Measurements from ENCODE around the gene LRP5.
A peak's percentile ranks its signal among the peaks of the same experiment; 100 is the strongest.

Gene LRP5

DNA sequence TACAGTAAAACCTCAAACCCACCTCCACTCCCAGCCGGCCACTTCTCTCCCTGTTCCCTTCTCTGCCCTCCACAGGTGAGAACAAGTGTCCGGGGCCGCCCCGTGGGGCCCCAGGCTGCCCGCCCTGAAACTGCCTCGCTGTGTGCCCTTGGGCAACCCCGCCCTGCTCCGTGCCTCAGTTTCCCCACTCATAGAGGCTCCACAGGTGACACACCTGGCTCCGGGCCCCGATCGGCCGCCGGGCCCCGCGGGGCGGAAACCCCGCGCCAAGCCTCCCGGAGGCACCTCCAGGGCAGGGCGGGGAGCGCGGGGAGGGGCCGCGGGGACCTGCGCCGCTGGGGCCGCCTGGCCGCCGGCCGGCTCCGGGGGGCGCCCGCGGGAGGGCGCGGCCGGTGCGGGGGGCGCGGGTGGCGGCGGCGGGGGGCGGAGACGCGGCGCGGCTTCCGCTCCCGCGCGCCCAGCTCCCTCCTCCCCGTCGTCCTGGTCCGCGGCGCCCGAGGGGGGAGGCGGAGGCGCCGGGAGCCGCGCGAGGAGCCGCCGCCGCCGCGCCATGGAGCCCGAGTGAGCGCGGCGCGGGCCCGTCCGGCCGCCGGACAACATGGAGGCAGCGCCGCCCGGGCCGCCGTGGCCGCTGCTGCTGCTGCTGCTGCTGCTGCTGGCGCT is at the start of gene LRP5:
Gene LRP5 (plus strand): TSS at position 475 of the 663 bp plus-strand sequence. CDS start 124 bp downstream, at position 599.
- DNase-seq, result no peak

DNA sequence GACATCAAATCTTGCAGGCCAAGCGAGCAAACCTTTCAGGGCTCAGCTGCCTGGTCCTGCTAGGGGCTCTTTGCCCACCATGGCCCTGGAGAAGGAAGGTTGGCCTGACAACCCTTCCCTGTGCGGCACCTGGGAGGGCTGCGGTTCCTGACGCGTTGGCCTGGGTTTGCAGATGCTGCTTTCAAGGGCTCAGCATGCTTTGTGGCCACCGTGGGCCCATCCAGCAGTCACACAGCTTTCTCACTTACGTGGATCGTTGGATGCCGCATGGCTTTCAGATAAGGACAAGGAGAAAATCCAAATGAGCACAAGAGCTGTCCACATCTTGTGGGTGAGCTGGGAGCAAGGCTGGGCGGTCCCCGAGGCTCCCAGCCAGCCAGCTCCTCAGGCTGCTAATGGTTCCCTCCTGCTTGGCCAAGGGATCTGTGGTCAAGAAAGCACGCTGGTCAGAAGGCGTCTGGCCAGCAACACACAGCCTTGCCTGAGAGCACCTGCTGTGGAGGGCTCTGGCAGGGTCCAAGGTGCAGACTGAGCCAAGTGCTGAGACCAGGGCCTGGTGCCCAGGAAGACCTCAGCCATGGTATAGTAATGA is 48.9 kb upstream of the LRP5 start:
- no peak for DNase-seq

DNA sequence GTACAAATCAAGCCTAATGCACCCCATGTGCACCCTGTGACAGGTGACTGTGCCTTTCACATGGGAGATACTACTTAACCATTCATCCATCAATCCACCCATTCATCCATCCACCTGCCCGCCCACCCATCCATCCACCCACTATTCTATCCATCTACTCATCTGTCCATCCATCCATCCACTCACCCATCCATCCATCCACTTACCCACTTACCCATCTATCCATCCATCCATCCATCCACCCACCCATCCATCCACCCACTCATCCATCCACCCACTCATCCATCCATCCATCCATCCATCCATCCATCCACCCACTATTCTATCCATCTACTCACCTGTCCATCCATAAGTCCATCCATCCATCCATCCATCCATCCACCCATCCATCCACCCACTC is 48.1 kb upstream of the LRP5 start:
- no peak for DNase-seq

DNA sequence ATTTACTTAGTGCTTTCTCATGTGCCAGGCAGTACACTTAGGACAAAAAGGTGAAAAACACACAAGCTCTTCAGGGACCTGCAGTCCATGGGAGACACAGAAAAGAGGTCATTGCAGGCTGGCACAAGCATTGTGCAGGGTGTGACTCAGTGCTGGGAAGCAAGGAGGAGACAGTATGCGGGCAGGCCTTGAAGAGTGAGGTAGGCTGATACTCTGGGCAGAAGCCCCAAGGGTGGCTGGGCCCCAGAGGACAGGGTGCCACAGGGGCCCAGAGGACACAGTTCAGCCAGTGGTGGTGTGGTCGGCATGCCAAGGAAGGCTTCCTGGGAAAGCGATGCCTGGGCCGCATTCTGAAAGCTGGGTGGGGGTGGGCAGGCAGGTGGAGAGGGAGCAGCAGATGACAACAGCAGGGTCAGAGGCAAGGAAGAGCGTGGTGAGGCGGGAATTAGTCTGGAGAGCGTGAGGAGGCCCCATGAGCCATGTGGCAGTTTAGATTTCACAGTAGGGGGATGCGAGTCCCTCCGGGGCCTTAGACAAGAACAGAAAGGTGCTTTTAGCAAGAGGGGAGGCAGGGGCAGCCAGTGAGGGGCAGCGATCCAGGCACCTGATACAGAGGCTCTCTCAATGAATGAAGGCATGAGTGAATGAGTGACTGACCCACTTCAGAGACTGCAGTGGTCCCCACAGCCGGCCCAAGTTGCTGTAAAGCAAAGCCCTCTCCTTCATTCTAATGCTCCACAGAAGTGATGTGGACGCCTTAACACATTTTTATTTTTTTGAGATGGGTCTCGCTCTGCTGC is 47.5 kb upstream of the LRP5 start:
- no peak for DNase-seq

DNA sequence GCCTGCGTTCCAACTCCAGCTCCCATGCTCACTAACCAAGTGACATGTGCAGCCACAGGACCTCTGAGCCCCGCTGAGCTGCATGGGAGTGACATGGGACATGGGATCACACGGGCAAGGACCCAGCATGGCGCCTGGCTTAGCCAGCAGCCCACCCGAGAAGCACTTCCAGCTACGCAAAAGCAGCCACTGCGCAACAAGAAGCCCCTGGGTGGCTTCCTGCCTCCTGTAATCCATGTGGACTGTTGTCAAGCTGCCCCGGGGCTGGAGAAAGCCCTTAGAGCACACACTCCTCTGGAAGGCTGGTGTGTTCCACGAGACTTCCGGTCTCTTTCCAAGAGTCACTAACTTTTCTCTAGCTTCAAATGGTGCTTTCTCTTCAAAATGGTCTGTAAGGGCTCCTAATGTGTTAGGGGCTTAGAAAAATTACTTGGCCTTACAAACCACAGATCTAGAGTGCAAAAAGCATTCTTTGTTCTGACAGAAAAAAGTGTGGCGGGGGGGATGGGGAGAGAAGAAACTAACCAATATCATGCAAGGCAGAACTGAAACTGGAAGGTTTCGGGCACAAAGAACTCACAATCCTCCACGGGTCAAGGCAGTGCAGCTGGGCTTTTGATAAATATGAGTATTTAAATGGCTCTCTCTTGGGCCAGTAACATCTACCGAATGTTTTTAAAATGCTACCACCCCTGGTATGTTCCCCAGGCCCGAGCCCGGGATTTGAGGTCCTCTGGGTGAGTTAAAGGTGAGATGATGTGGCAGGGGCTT is 46.1 kb upstream of the LRP5 start:
- no peak for DNase-seq

DNA sequence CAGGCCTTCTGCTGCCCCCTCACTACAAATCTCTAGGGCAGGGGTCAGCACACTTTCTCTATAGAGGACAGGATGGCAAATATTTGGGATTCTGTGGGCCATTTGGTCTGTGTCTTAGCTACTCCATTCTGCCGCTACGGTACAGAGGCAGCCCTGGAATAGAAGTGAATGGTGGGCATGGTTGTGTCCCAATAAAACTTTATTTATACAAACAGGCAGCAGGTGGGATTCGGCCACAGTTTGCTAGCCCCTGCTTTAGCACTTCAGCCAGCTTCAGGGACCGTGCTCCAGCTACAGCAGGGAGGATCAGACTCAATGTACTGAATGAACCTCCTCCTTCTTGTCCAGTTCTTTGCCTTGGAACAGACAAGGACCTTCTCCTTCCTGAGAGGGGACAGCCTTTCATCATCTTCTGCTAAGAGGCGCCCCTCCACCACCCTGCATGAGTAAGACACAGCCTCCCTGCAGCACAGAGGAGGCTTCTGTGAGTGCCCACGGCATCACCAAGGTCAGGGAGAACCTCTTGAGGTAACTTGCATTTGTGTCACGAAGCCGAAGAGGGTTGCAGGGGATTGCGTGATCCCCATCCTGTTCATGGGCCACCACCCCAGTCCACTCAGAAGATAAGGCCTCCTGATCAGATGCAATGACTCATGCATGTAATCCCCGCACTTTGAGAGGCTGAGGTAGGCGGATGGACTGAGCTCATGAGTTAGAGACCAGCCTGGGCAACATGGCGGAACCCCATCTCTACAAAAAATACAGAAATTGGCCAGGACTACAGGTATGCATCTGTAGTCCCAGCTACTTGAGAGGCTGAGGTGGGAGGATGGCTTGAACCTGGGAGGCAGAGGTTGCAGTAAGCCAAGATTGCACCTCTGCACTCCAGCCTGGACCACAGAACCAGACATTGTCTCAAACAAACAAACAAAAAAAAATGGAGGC is 45.2 kb upstream of the LRP5 start:
- DNase-seq, result no peak

DNA sequence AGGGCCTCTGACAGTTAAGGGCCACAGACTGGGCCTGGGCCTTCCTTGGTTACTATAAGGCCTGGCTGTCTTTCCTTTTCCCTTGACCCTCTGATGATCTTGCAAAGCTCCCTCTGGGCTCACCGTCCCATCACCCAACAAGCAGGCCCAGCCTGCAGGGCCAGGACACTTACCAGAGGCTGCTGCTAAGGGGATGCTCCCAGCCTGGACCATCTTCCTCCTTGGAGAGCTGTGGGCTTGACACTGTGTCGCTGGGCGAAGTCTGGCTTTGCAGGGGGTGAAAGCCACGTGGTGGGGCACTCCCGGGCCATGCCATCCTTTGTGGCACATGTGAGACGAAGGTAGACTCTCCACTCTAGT is 44.5 kb upstream of the LRP5 start:
- no peak for DNase-seq

DNA sequence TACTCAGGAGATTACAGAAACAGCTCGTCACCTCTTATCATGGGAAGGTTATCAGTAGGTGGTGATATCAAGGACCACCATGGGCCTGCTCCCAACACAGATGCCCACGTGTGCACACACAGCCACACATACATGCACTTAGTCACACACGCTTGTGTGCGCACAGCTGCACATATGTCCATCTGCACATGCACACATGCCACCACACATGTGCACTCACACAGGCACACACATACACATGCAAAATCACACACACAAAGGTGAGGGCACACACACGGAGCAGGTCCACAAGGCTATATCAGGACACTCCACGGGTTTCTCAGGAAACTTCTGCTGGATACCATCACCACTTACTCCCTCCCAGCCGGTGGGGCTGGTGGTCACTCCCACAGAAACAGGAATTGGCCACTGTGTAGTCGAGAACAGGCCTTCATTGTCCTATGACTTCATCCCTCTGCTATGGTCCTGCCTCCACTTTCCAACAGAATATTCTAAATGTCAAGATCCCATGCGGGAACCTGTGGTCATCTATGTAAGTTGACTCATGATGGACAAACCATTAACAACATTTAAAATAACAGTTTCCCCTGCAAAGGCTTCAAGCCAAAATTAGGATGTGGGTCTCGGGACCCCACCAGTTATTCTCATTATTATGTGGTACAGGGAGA is 42.8 kb upstream of the LRP5 start:
- DNase-seq, result no peak

DNA sequence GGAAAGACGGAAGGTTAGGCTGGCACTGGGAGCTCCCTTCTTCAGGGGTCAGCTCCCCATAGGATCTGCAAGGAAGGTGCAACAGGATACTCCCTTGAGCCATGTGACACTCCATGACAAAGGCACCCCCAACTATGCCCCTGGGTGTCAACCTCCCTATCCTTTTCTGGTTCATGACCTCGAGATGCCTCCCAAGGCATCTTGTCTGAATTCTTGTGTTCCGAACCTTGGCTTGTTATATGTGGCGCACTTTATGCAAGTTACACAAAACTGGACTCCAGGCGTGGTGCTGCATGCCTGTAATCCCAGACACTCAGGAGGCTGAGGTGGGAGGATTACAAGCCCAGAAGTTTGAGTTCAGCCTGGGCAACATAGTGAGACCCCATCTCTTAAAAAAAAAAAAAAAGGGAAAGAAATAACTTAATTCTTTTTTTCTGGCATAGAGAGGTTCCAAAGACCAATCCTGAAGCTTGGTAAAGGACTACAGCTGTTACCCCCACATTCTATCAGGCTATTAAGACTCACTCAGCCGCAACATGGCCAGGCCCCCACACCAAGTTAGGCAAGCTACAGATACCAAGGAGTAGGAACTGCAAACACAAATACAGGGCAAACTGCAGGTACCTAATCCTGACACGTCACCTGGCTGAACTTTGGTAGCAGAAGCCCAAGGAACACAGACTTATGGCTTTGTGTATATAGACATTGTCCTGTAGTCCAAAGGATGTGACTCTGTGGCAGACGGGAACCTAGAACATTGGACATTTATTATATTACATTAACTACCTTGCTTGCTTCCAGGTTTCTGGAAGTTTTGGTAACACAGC is 42.0 kb upstream of the LRP5 start:
- DNase-seq, result no peak

DNA sequence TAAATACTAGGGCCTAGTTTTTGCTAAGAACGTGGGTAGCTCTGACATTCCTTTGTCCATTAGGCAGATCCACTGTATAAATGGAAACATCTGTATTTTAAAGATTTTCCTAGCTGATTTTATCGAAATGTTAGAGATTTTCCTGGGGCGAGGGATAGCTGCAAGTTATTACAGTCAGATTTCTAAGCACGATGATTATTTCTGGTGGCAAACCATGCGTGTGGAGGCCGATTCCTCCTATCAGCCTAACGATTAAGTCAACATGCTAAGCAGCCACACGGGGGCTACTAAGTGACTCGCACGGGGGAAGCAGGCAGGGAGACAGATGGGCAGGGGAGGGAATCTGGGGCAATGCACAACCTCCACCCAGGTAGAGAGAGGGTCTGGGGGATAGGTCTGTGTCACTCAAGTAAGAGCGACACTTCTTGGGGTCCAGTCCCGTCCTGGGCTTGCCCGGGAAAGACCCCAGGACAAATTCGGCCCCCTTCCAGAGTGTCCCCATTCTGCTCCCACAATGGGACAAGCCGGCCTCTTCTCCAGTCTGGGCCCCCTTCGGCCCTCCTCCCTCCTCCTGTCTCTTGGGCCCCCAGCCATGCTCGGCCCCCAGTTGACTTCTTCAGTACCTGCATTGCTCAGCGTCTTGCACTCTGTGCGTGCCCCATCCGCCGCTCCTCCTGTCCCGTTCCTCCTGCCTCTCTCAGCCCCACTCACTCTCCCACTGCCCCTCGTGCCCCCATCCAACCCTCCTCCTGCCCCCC is 41.2 kb upstream of the LRP5 start:
- peak; percentile 26 for DNase-seq

DNA sequence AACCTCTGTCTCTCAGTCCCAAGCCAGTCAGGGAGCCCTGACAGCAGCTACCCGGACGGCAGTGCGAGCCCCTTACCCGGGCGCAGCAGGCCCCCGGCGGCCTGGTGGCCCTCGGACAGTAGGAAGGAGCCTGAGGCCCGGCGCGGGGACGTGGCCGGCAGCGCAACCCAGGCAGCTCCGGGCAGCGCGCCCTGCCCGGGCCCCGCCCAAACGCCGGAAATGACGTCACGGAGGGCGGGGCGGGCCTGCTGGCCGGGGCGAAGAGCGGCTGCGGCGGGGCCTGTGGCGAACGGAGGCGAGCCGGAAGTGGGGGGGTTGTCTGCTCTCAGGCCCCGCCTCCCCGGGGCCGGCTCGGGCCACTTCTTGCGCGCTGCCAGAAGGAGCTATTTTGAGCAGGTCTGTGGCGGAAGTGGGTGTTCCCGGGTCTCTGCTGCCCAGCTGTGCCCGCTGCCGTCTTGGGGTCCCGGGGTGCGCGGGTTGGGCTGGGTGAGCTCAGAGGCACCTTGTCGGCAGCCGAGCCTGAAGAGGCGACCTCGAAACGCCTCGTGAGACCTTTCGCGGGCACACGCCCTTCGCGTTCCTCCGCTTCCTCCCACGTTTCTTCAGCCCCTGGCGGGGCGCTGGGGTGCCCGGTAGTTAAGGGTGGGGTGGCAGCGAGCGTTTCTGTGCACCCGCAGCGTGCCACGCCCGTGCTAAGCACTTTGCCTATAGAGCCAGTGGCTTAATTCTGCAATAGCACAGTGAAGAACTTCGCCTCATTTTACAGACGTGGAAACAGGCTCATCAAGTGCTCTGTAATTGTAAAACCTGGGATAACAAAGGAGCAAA is 40.4 kb upstream of the LRP5 start, which contains the start of gene C11orf24:
Gene C11orf24 (minus strand): TSS at position 193 of the 828 bp plus-strand sequence. CDS start 8,206 bp downstream, outside the sequence.
- peak; percentile 90 for DNase-seq

DNA sequence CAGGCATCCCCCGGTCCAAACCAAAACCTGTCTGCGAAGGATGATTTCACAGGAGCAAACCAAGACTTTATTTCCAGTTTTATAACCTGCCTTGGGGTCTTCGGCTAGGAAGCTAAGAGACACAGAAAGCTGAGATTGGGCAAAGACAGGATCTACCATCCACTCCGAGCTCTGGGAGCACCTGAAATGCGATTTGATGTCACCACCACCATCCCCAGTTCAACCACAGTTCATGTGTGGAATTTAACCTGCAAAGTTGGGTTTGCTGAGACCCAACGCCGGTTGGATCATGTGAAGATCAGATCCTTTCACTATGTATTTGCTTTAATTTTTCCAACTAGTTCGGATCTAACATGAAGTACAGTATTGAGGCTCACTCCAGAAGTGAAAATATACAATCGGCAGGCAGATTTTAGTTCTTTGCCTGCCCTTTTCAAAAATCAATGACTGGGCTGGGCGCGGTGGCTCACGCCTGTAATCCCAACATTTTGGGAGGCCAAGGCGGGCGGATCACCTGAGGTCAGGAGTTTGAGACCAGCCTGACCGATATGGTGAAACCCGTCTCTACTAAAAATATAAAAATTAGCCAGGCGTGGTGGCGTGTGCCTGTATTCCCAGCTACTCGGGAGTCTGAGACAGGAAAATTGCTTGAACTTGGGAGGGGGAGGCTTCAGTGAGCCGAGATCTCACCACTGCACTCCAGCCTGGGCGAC is 39.2 kb upstream of the LRP5 start:
- DNase-seq, result no peak

DNA sequence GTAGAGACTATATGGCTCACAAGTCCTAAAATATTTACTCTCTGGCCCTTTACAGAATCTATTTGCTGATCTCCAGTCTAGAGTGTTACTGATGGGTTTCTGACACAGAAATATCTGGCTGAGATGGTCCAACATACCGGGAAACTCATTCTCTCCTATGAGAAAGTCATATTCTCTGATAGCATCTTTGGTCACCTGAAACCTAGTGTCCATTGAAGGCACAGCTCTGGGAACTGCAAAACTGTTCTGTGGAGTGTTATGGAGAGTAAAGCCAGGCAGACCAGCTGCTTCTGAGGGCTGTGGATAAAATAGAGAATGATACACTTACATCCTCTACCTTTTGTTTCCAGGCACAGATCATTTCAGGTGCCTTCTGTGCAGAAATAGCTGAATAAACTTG is 38.1 kb upstream of the LRP5 start:
- DNase-seq, result no peak

DNA sequence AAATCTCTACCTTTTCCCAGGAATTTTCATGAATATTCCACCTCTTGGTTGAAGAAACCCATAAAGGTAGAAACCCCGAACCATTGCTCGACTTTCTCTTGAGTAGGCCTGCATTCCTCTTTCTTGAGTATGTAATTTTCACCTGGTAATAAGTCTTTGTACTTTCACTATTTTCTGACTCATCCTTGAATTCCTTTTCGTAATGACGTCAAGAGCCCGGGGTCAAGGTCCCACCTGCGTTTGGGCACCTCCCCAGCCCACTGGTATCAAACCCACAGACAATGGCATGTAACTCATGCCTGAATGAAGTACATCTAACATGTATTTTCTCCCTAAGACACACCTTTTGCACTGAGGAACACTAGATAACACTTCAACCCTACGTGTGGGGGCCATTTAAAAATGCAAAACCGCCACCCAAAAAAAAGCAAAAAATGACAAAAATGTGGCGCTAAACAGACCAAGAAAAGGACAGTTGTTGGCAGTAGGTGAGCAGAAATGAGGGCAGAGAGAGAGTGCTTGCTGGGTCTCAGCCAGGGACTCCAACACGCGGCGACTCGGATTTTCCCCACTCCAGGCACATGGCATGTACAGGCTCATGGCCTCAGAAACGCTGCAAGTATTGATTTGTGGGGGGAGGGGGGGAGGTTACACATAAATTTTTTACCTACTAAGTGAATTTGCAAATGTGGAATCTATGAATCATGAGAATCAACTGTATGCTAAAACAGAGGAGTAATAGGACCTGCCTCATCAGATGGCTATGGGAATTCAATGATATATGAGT is 36.5 kb upstream of the LRP5 start:
- no peak for DNase-seq

DNA sequence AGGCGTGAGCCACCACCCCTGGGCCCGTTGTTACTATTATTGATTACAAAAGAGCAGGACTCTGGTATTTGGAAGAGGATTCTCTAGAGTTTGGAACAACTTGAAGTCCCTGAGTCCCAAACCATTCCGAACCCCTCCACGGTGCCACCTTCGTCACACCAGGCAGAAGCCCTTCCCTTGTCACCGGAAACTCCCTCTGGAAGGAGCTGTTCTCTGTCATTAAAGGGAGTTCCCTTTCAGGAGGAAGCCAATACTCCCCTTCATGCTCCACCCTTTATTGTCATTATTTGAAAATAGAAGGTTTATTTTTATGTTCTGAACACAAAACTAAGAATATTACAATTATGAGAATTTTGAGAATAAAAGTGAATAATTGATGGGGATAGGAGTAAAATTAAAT is 35.5 kb upstream of the LRP5 start:
- DNase-seq, result no peak

DNA sequence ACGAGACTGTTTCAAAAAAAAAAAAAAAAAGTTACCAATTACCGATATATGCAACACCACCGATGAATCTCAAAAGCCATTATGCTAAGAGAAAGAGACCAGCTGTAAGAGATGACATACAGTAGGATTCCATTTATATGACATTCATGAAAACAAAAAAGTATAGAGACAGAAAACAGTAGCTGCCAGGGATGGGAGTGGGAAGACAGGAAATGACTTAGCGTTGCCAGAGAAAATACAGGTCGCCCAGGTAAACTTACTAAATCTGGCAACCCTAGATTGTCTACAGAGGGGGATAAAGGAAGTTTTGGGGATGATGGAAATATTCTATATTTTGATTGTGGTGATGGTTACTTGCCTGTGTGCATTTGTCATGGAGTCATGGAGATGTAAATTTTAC is 32.7 kb upstream of the LRP5 start:
- DNase-seq, result no peak

DNA sequence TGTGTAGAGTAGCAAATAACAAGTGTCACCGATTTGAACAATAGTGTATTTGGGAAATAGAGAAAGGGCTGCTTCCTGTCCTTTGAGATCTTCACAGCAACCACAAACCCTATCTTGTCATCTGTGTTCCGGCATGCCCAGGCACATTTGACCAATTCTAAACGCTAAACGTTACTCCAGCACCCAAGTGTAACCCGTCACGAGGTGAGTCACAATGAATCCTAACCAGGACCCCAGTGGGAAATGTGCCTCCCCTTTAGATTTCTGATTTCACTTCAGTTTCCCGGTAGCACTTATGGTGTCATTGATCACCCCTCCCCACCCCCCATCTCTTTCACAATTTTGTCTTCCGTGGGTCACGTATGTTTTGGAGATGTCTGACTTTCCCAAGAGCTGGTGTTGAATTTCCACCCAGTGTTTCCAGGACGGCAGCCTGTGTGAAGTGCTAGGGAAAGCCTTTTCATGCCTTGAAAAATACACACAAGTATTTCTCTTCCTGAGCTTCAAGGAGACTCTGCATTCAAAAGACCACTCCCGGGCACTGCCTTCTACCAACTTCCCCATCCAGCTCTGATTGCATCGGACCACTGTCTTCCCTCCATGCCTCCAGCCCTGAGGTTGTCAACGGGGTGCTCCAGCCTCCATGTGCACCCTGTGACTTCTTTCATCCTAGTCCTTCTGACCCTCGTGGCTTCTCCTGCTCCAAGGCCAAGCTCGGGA is 30.1 kb upstream of the LRP5 start:
- DNase-seq, result no peak

All from activated effector memory CD4-positive, alpha-beta T cell treated with Interleukin-2 at 50 U/mL for 16 hours (primary cell).